K562 (cell line): ENCODE results near the gene ACSF2. TPM values are rescaled to one million over a fixed set of nuclear protein-coding genes. Genes with fewer than 3 reads are reported as not detected.

Experiments used
- ATAC-seq: fragments of 200-7000 bp; cut with Tn5 transposase; 3 replicates; pipeline ENCODE4 v1.9.1; 2020; ENCODE audit warnings: moderate library complexity
- BruUV-seq: library from RNA; stranded (reverse); fragments of 400-500 nt; replicated peaks from 2 replicates; lab custom pipeline; 2021; lab: Mats Ljungman, UMichigan
- CTCF ChIA-PET: fragments of 300-600 bp; formaldehyde crosslinking; extraction: SDS; loops from one replicate; lab custom pipeline; 2021; ENCODE audit warnings: low intra/inter-chr PET ratio; lab: Yijun Ruan, JAX
- POLR2A ChIA-PET: fragments of 300-600, 350-650 bp; sonication (Branson Sonifier 250); formaldehyde crosslinking; extraction: SDS; loops from one replicate; lab custom pipeline; 2021; ENCODE audit warnings: antibody characterized with exemption, inconsistent platforms; lab: Yijun Ruan, JAX
- DNase-seq, 4 experiments: peaks; one replicate each; pipeline versions ENCODE4 v3.0.0 to v3.0.0-alpha.2; 2011 to 2018; ENCODE audit warnings: low spot score in 3 of 4, mixed read lengths in 3 of 4; ENCODE audit errors: extremely low read depth in 1 of 4
- FAIRE-seq: peaks from 2 replicates; lab custom pipeline; 2011; peaks lifted over from hg19 to GRCh38; lab: Jason Lieb, UNC
- H2AFZ ChIP-seq: 2 replicates; pipeline ENCODE4 v1.6.0; 2011; ENCODE audit warnings: low read depth, low read length, control low read depth, inconsistent platforms
- H3K27ac ChIP-seq: fragments of 200-600 bp; 3 replicates; pipeline ENCODE4 v1.8.0; 2011; ENCODE audit warnings: low read depth, mild to moderate bottlenecking, control low read depth, inconsistent platforms, low read length, moderate library complexity, mixed read lengths; ENCODE audit errors: extremely low read depth
- H3K27me3 ChIP-seq, 2 experiments: fragments of 300-600 bp in 1 of 2; 2 replicates in 1 of 2; 3 replicates in 1 of 2; pipeline versions ENCODE4 v1.6.0 to v1.8.0; 2011; ENCODE audit warnings: inconsistent platforms in 2 of 2, low read length in 2 of 2, mild to moderate bottlenecking in 1 of 2, mixed read lengths in 1 of 2, moderate library complexity in 1 of 2; ENCODE audit not compliant: control insufficient read depth in 2 of 2, insufficient read depth in 2 of 2
- H3K36me3 ChIP-seq: fragments of 300-600 bp; 3 replicates; pipeline ENCODE4 v1.8.0; 2011; ENCODE audit warnings: mild to moderate bottlenecking, low read length, inconsistent platforms; ENCODE audit not compliant: control insufficient read depth, insufficient read depth
- H3K4me1 ChIP-seq, 2 experiments: fragments of 200-600 bp in 1 of 2; replicated peaks in 1 of 2; 2 replicates in 1 of 2; 3 replicates in 1 of 2; pipeline versions ENCODE4 v1.5.1 to v1.8.0; 2011; ENCODE audit warnings: inconsistent platforms in 2 of 2, low read length in 2 of 2, mild to moderate bottlenecking in 1 of 2, mixed read lengths in 1 of 2, moderate library complexity in 1 of 2; ENCODE audit not compliant: control insufficient read depth in 2 of 2, insufficient read depth in 2 of 2
- H3K4me2 ChIP-seq: 2 replicates; pipeline ENCODE4 v1.6.1; 2011; ENCODE audit warnings: low read length, control low read depth, inconsistent platforms, mixed read lengths; ENCODE audit not compliant: insufficient read depth
- H3K4me3 ChIP-seq: fragments of 200-600 bp; sonication (generic), shearing (Covaris generic); 2 replicates; pipeline ENCODE4 v1.5.1; 2016; ENCODE audit warnings: control low read depth, inconsistent platforms
- H3K79me2 ChIP-seq: fragments of 200-600 bp; 3 replicates; pipeline ENCODE4 v1.8.0; 2011; ENCODE audit warnings: low read length, inconsistent platforms; ENCODE audit not compliant: control insufficient read depth, insufficient read depth
- H3K9ac ChIP-seq, 2 experiments: 2 replicates each; pipeline versions ENCODE4 v1.6.0 to v1.6.1; 2011; ENCODE audit warnings: low read depth in 2 of 2, low read length in 2 of 2, control low read depth in 1 of 2, inconsistent platforms in 1 of 2, mild to moderate bottlenecking in 1 of 2, mixed read lengths in 1 of 2; ENCODE audit not compliant: insufficient read depth in 1 of 2
- H3K9me1 ChIP-seq: one replicate; pipeline ENCODE4 v1.6.0; 2011; ENCODE audit warnings: inconsistent platforms, mild to moderate bottlenecking, low read length, moderate library complexity; ENCODE audit not compliant: control insufficient read depth, insufficient read depth
- H3K9me3 ChIP-seq: replicated peaks from 2 replicates; pipeline ENCODE4 v1.5.1; 2011; ENCODE audit warnings: low read depth, low read length, inconsistent platforms; ENCODE audit not compliant: control insufficient read depth, insufficient read depth
- H4K20me1 ChIP-seq: replicated peaks from 2 replicates; pipeline ENCODE4 v1.6.1; 2011; ENCODE audit warnings: low read length, inconsistent platforms, mixed read lengths; ENCODE audit not compliant: control insufficient read depth, insufficient read depth
- BCOR ChIP-seq: fragments of 450-650 bp; IDR thresholded peaks from 2 replicates; pipeline ENCODE4 v1.6.1; 2016
- CBX8 ChIP-seq: fragments of 200-600 bp; sonication (generic); IDR thresholded peaks from 2 replicates; pipeline ENCODE4 v1.6.1; 2012; ENCODE audit warnings: borderline replicate concordance, mixed run types, low read depth, mild to moderate bottlenecking, moderate library complexity, mixed read lengths, low read length, control low read depth, inconsistent platforms; ENCODE audit not compliant: poor library complexity, severe bottlenecking; ENCODE audit errors: extremely low read depth
- ELK1 ChIP-seq: sonication (generic); formaldehyde crosslinking; IDR thresholded peaks from 2 replicates; pipeline ENCODE4 v1.8.1; 2022; ENCODE audit warnings: missing genetic modification reagents
- GTF2A2 ChIP-seq: IDR thresholded peaks from 2 replicates; pipeline ENCODE4 v1.6.1; 2016; ENCODE audit warnings: mild to moderate bottlenecking, missing genetic modification characterization, missing compliant biosample characterization
- KDM1A ChIP-seq, 2 experiments: fragments of 450-650 bp; IDR thresholded peaks; 2 replicates each; pipeline ENCODE4 v1.6.1; 2016; ENCODE audit warnings: mild to moderate bottlenecking in 2 of 2
- RBM25 ChIP-seq: fragments of 200-400 bp; formaldehyde crosslinking; IDR thresholded peaks from 2 replicates; pipeline ENCODE4 v1.6.1; 2018; ENCODE audit warnings: low read length, low read depth, moderate library complexity; ENCODE audit not compliant: severe bottlenecking
- TRIM28 ChIP-seq: fragments of 450-650 bp; IDR thresholded peaks from 2 replicates; pipeline ENCODE4 v1.6.1; 2017
- ZBTB12 ChIP-seq: fragments of 250-450 bp; sonication (Bioruptor Pico); IDR thresholded peaks from 2 replicates; pipeline ENCODE4 v1.4.0; 2020
- ZSCAN29 ChIP-seq: fragments of 450-650 bp; IDR thresholded peaks from 2 replicates; pipeline ENCODE4 v1.6.1; 2017
- WGBS: fragments of 100-300 bp; shearing (Covaris generic); methylation state at CpG from one replicate; pipeline ENCODE4 v1.1.6; 2016; ENCODE audit warnings: low coverage, mixed read lengths; ENCODE audit not compliant: insufficient coverage; ENCODE audit errors: missing lambda C conversion rate; 5-methylcytosine and 5-hydroxymethylcytosine counted together
- in situ Hi-C: fragments of 300-500 bp; cut with MboI; formaldehyde crosslinking; loops from 4 replicates; pipeline ENCODE4 v1.15.0; 2018; ENCODE audit warnings: inconsistent platforms, mixed read lengths
- intact Hi-C: fragments of 100-400 bp; cut with micrococcal nuclease; formaldehyde crosslinking; loops from 2 replicates; pipeline ENCODE4 v1.14.2; 2022
- polyA plus RNA-seq, 8 experiments: library from polyadenylated mRNA; depleted of rRNA in 4 of 8; stranded (reverse) in 5 of 8; unstranded in 3 of 8; fragments of >200 nt; fragmentation: Nextera tagmentation in 2 of 8; fragmentation: Illumina TruSeq in 1 of 8; extraction: Ambion mirVana in 2 of 8; extraction: Trizol in 1 of 8; gene quantifications; 2 replicates each; pipeline versions ENCODE4 v1.2.1 to v1.2.3, GENCODE V29; 2011 to 2014; ENCODE audit warnings: inconsistent platforms in 1 of 8, missing spikeins in 1 of 8
- total RNA-seq, 7 experiments: library from RNA; depleted of rRNA in 6 of 7; stranded (reverse); fragments of >200 nt in 6 of 7; fragmentation: Illumina TruSeq in 2 of 7; extraction: Trizol in 2 of 7; gene quantifications; 2 replicates each; pipeline versions ENCODE4 v1.2.1 to v1.2.3, GENCODE V29; 2011 to 2021; ENCODE audit warnings: low replicate concordance in 1 of 7
- TF ChIP-seq, protein P1 (sequence below): fragments of 200-800 bp; sonication (Bioruptor generic); IDR thresholded peaks from 2 replicates; pipeline ENCODE4 v1.6.1; 2017; ENCODE audit warnings: missing genetic modification characterization, missing compliant biosample characterization
- TF ChIP-seq, protein P2 (sequence below): fragments of 450-650 bp; IDR thresholded peaks from one replicate; pipeline ENCODE4 v1.6.1; 2018; ENCODE audit warnings: mild to moderate bottlenecking, moderate library complexity; ENCODE audit not compliant: partially characterized antibody
- TF ChIP-seq, protein P3 (sequence below): fragments of 450-650 bp; IDR thresholded peaks from 2 replicates; pipeline ENCODE4 v1.6.1; 2016; ENCODE audit warnings: borderline replicate concordance

ACSF2 gene
- total and polyA plus RNA-seq, 9 of the 15 experiments (the other 6 are each of a cell fraction or from before 2014, with no cell fraction given), result 0.89 to 6.1 (median 3.5) TPM

DNA sequence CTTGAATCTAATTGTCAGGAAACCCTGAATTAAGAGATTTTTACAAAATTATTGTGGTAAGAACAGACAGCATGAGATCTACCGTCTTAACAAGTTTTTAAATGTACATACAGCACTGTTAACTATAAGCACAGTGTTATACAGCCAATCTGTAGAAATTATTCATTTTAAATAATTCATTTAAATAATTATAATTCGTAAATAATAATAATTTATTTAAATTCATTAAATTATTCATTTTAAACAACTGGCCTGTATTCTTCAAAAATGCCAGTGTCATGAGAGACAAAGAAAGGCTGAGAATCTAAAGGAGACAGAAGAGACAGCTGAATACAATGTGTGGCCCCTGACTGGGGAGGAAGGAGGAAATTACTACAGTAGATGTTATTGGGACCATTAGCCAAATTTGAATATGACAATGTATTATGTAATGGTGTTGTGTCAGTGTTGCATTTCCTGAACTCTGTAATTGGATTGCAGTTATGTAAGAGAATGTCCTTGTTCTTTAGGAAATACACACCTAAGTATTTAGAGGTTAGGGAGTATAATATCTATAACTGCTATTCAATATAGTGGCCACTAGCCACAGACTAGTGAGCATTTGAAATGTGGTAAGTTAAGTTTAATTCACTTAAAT, 55.0 kb downstream of the ACSF2 start (continued):
- TF ChIP-seq, protein P1, sequence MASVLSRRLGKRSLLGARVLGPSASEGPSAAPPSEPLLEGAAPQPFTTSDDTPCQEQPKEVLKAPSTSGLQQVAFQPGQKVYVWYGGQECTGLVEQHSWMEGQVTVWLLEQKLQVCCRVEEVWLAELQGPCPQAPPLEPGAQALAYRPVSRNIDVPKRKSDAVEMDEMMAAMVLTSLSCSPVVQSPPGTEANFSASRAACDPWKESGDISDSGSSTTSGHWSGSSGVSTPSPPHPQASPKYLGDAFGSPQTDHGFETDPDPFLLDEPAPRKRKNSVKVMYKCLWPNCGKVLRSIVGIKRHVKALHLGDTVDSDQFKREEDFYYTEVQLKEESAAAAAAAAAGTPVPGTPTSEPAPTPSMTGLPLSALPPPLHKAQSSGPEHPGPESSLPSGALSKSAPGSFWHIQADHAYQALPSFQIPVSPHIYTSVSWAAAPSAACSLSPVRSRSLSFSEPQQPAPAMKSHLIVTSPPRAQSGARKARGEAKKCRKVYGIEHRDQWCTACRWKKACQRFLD (CRISPR knock-in tag), result no peak
- no peak for TF ChIP-seq ELK1
- TF ChIP-seq KDM1A (IDR thresholded peaks at IDR 0.05), result no peak
- TF ChIP-seq TRIM28, result no peak
- TF ChIP-seq GTF2A2 (tag), result no peak

DNA sequence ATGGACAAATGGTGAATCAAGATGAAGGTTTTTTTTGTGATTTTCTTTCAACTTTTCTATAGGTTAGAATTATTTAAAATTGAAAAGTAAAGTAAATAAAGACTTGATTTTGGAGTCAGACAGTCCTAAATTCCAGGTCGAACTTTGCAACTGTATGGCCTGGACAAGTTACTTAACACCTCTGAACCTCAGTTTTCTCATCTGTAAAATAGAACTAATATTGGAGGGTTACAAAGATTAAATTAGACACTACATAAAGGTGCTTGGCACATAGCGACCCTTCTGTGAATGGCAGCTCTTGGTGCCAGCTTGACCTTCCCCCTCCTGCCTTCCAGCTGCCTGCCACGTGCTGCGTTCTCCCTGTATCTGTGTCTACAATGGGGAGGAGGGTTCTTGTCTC, 55.6 kb downstream of the ACSF2 start:
- ATAC-seq (no peak), DNase-seq (no peak), FAIRE-seq (no peak)
- in situ Hi-C loops (no loop called here), intact Hi-C loops (loop anchor here (1.0 to 5.0 kb wide), 5 partner anchors 65 to 361 kb away; partner anchors contain the start of gene SPATA20)
- CTCF ChIA-PET, result interaction anchor here (0.6 to 1.0 kb wide), 4 partner anchors 13 to 220 kb away, joined by 3 to 5 read pairs (median 4); partner anchors contain the start of gene SPATA20
- peaks cover 9 to 33% of the 10 kb centered on the region in 2 experiments; a peak in 4 of 5 replicates for H3K4me1 ChIP-seq
- H4K20me1 ChIP-seq, result no peaks in the 10 kb centered on the region
- peak overlapping the region in 1 of 2 experiments; percentile 82; a peak in 2 of 4 replicates for H3K9ac ChIP-seq
- H3K36me3 ChIP-seq, result peaks cover 53% of the 10 kb centered on the region
- WGBS, result 53% methylated on average over 4 of the region's 4 CpGs
- POLR2A ChIA-PET, result interaction anchor here (0.5 kb wide), 1 partner anchor 120 kb away, joined by 3 read pairs; no protein-coding TSS in a partner anchor
- H3K4me2 ChIP-seq, result no peak overlapping the region
- H3K4me3 ChIP-seq, result no peak overlapping the region
- H3K27ac ChIP-seq, result no peak overlapping the region
- H2AFZ ChIP-seq, result no peak overlapping the region
- H3K27me3 ChIP-seq, result no peaks in the 10 kb centered on the region
- no TSS peak for BruUV-seq
- H3K9me1 ChIP-seq, result no peaks in the 10 kb centered on the region
- TF ChIP-seq, protein P2, sequence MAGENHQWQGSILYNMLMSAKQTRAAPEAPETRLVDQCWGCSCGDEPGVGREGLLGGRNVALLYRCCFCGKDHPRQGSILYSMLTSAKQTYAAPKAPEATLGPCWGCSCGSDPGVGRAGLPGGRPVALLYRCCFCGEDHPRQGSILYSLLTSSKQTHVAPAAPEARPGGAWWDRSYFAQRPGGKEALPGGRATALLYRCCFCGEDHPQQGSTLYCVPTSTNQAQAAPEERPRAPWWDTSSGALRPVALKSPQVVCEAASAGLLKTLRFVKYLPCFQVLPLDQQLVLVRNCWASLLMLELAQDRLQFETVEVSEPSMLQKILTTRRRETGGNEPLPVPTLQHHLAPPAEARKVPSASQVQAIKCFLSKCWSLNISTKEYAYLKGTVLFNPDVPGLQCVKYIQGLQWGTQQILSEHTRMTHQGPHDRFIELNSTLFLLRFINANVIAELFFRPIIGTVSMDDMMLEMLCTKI, result no peak
- no peak for TF ChIP-seq ZBTB12 (CRISPR knock-in tag)
- no peak for TF ChIP-seq ZSCAN29
- peak; percentile 55; the same call in 1 of the 2 replicates for TF ChIP-seq BCOR
- TF ChIP-seq KDM1A (IDR thresholded peaks at IDR 0.05), result 0 out of 4 replicates have a peak, but pooled peaks of 1 of the 2 experiments have one; percentile 19
- peak; percentile 75 for TF ChIP-seq RBM25
- TF ChIP-seq, protein P3, sequence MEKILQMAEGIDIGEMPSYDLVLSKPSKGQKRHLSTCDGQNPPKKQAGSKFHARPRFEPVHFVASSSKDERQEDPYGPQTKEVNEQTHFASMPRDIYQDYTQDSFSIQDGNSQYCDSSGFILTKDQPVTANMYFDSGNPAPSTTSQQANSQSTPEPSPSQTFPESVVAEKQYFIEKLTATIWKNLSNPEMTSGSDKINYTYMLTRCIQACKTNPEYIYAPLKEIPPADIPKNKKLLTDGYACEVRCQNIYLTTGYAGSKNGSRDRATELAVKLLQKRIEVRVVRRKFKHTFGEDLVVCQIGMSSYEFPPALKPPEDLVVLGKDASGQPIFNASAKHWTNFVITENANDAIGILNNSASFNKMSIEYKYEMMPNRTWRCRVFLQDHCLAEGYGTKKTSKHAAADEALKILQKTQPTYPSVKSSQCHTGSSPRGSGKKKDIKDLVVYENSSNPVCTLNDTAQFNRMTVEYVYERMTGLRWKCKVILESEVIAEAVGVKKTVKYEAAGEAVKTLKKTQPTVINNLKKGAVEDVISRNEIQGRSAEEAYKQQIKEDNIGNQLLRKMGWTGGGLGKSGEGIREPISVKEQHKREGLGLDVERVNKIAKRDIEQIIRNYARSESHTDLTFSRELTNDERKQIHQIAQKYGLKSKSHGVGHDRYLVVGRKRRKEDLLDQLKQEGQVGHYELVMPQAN, result no peak
- no peak for TF ChIP-seq CBX8
- peaks cover 18% of the 10 kb centered on the region for H3K79me2 ChIP-seq
- no peaks in the 10 kb centered on the region for H3K9me3 ChIP-seq
